ENCODE results near the gene TSC2. TPM values are rescaled to one million over a fixed set of nuclear protein-coding genes. Genes with fewer than 3 reads are reported as not detected.

TSC2 gene
- total and polyA plus RNA-seq, 2 of the 13 experiments (the other 11 are each of a cell fraction or from before 2014, with no cell fraction given): 19.6 to 40.4 TPM

DNA sequence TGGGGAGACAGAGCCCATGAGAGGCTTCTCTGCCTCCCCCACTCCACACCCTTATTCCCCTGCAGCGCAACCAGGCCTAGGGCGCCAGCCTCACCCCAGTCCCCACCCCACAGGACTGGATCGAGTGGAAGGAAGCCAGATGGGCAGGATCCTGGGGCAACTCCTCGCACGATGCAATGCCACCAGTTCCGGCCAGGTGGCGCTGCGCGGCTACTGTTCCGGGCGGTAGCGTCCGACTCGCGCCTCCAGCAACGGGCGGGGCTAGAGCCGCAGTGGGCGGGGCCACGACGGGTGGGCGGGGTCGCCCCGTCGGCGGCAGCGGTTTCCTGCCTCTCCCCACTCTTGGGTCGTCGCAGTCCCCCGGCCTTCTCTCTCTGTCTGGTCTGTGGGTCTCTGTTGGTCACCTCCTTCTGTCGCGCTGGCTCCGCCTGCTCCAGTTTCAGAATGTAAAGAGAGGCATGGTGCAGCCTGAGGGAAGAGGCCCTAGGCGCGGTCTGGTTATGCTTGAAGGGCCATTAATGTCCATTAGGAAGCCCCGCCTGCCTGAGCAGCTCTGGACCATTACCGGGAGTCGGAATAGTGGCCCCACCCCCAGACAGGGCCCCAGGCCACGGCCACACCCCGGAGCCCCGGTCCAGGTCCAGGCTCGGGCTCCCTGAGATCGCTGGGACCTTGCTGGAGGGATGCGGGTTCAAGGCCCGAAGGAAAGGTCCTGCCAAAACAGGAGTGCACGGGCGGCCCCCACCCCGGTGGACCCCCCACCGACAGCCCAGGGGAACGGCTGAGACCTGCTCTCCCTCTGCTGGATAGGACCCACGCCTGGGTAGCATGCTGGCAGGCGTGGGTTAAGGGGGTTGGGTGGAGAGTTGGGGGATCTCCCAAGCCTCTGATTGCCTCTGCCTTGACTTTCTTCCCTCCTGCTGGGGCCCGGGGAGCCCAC lies 24.4 kb upstream of the TSC2 start (continued):
- TF ChIP-seq ZBTB7B (CRISPR knock-in tag; IDR thresholded peaks at IDR 0.05) (peak; percentile 56; the same call in 1 of the 2 replicates), ZNF737 (CRISPR knock-in tag; IDR thresholded peaks at IDR 0.05; ENCODE audit: borderline replicate concordance) (no peak), ZNF12 (CRISPR knock-in tag; IDR thresholded peaks at IDR 0.05) (no peak), PHB2 (IDR thresholded peaks at IDR 0.05; ENCODE audit: partially characterized antibody) (no peak), RBFOX2 (IDR thresholded peaks at IDR 0.05; ENCODE audit: low read depth, low read length) (peak; percentile 53; the same call in 1 of the 2 replicates), ZNF136 (CRISPR knock-in tag; IDR thresholded peaks at IDR 0.05; ENCODE audit: low read depth) (0 out of 2 replicates have a peak, but pooled peaks have one; percentile 62), ZKSCAN1 (IDR thresholded peaks at IDR 0.05; ENCODE audit: low read length) (no peak), NCOA2 (CRISPR knock-in tag; IDR thresholded peaks at IDR 0.05) (no peak), SP1 (IDR thresholded peaks at IDR 0.05) (no peak), SP1 (CRISPR knock-in tag; IDR thresholded peaks at IDR 0.05) (peak; percentile 92), ZNF431 (CRISPR knock-in tag; IDR thresholded peaks at IDR 0.05; ENCODE audit: borderline replicate concordance, low read depth) (no peak; the same call in 1 of the 2 replicates), SYNCRIP (IDR thresholded peaks at IDR 0.05; ENCODE audit: insufficient read depth, low read depth, low read length) (no peak), ZNF891 (CRISPR knock-in tag; IDR thresholded peaks at IDR 0.05) (no peak), PRDM4 (CRISPR knock-in tag; IDR thresholded peaks at IDR 0.05; ENCODE audit: borderline replicate concordance) (no peak), NR0B2 (CRISPR knock-in tag; IDR thresholded peaks at IDR 0.05) (0 out of 2 replicates have a peak, but pooled peaks have one; percentile 29), POGZ (CRISPR knock-in tag; IDR thresholded peaks at IDR 0.05) (no peak; the same call in 1 of the 2 replicates), ZNF382 (CRISPR knock-in tag; IDR thresholded peaks at IDR 0.05; ENCODE audit: borderline replicate concordance) (no peak), ZNF580 (CRISPR knock-in tag; IDR thresholded peaks at IDR 0.05; ENCODE audit: borderline replicate concordance, low read depth) (peak; percentile 41; the same call in 1 of the 2 replicates), ZNF547 (CRISPR knock-in tag; IDR thresholded peaks at IDR 0.05) (0 out of 2 replicates have a peak, but pooled peaks have one; percentile 36), GTF2F1 (IDR thresholded peaks at IDR 0.05; ENCODE audit: low read length) (no peak), BHLHE40 (IDR thresholded peaks at IDR 0.05; ENCODE audit: low read length) (peak; percentile 30; the same call in 1 of the 2 replicates), ZZZ3 (CRISPR knock-in tag; IDR thresholded peaks at IDR 0.05; ENCODE audit: borderline replicate concordance) (no peak; the same call in 1 of the 2 replicates), SUZ12 (IDR thresholded peaks at IDR 0.05; ENCODE audit: low read depth, low read length) (no peak)
- TF ChIP-seq, protein P1, sequence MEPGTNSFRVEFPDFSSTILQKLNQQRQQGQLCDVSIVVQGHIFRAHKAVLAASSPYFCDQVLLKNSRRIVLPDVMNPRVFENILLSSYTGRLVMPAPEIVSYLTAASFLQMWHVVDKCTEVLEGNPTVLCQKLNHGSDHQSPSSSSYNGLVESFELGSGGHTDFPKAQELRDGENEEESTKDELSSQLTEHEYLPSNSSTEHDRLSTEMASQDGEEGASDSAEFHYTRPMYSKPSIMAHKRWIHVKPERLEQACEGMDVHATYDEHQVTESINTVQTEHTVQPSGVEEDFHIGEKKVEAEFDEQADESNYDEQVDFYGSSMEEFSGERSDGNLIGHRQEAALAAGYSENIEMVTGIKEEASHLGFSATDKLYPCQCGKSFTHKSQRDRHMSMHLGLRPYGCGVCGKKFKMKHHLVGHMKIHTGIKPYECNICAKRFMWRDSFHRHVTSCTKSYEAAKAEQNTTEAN (CRISPR knock-in tag; conservative IDR thresholded peaks at IDR 0.05): no peak
- TF ChIP-seq, protein P2, sequence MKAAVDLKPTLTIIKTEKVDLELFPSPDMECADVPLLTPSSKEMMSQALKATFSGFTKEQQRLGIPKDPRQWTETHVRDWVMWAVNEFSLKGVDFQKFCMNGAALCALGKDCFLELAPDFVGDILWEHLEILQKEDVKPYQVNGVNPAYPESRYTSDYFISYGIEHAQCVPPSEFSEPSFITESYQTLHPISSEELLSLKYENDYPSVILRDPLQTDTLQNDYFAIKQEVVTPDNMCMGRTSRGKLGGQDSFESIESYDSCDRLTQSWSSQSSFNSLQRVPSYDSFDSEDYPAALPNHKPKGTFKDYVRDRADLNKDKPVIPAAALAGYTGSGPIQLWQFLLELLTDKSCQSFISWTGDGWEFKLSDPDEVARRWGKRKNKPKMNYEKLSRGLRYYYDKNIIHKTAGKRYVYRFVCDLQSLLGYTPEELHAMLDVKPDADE (CRISPR knock-in tag; IDR thresholded peaks at IDR 0.05): no peak
